ENCODE results near the gene PCAT6.

DNA sequence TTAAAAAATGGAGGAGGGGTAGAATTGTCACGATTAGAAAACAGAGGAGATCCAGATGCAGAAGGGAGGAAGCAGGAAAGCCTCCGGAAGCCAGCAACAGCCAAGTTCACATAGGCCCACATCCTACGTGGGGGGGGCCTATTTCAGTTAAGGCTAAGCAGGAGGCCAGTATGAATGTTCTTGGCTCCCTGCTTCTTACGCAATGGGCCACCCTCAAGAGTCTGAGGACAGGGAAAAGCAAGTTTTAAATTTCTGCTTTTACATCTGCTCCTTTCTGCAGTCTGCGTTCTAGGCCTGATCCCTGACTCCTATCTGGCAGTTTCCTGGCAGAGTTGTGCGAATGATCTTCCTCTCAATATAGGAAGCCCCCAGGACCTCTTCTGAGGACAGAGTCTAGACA, 47.6 kb downstream of the PCAT6 start:
- TF ChIP-seq POLR2A (IDR thresholded peaks at IDR 0.05; ENCODE audit: low read depth, low read length) (no peak), TAF1 (IDR thresholded peaks at IDR 0.05; ENCODE audit: borderline replicate concordance, low read depth, low read length) (no peak), POLR2AphosphoS5 (IDR thresholded peaks at IDR 0.05; ENCODE audit: low read depth, low read length) (no peak)

All from GM12892 (cell line).